ENCODE measurements around the gene SLC9A3. TPM values are rescaled to one million over a fixed set of nuclear protein-coding genes. Genes with fewer than 3 reads are reported as not detected.

The SLC9A3 gene
- total RNA-seq, 1 experiment from 2014 or later, result 0.85 TPM

DNA sequence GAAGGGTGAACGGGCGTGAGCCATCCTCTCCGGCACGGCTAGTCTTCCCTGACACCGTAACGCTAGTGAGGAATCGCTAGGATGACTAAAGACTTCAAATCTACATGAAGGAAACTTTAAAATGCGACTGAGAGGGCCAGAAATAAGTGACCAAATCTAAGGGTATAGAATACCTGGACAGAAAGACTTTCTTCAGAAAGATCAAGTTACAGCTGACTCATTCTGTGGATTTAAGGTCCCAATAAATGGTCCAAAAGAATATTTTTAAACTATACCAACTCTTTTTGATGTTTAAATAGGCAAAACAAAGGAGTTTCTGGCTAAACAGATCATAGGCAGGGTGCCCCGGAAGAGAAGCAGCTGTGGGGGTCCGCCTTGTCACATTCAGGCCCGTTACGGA is 49.0 kb upstream of the SLC9A3 start:
- no peak overlapping the region for H2AK5ac ChIP-seq (ENCODE audit: insufficient read length, low read length)
- H3K4me3 Mint-ChIP-seq, result no peak overlapping the region
- no peak overlapping the region for H3K23ac ChIP-seq (ENCODE audit: insufficient read length, low read depth, low read length)
- peaks cover 0 to 14% (median 0%) of the 10 kb centered on the region in 3 experiments; a peak in 2 of 7 replicates for H3K36me3 Mint-ChIP-seq (ENCODE audit: insufficient read depth in 1 of 3, low read depth in 3 of 3)
- no peak overlapping the region for H3K9ac ChIP-seq (ENCODE audit: extremely low read depth, insufficient read length, low read length)
- no peaks in the 10 kb centered on the region for H3K23me2 ChIP-seq (ENCODE audit: insufficient read length, low read depth, low read length, poor library complexity, severe bottlenecking)
- no peaks in the 10 kb centered on the region for H3K79me2 ChIP-seq (ENCODE audit: insufficient read depth, low read length)
- H2BK15ac ChIP-seq (ENCODE audit: low read depth, low read length), result no peak overlapping the region
- peaks cover 17 to 19% of the 10 kb centered on the region in 2 experiments for H3K9me3 Mint-ChIP-seq
- H3K27me3 ChIP-seq (ENCODE audit: insufficient read depth, low read length), result no peaks in the 10 kb centered on the region
- H3K27ac ChIP-seq (ENCODE audit: insufficient read length, low read depth, low read length), result no peak overlapping the region
- no CpG with 5 or more reads among the region's 12 CpGs for WGBS (ENCODE audit: extremely low coverage, insufficient read length, low lambda C conversion rate)
- H3T11ph ChIP-seq (ENCODE audit: low read length), result no peak overlapping the region
- no peak overlapping the region for H3K27ac Mint-ChIP-seq
- H3K56ac ChIP-seq (ENCODE audit: insufficient read length, low read depth, low read length), result no peak overlapping the region
- TF ChIP-seq, protein P1, sequence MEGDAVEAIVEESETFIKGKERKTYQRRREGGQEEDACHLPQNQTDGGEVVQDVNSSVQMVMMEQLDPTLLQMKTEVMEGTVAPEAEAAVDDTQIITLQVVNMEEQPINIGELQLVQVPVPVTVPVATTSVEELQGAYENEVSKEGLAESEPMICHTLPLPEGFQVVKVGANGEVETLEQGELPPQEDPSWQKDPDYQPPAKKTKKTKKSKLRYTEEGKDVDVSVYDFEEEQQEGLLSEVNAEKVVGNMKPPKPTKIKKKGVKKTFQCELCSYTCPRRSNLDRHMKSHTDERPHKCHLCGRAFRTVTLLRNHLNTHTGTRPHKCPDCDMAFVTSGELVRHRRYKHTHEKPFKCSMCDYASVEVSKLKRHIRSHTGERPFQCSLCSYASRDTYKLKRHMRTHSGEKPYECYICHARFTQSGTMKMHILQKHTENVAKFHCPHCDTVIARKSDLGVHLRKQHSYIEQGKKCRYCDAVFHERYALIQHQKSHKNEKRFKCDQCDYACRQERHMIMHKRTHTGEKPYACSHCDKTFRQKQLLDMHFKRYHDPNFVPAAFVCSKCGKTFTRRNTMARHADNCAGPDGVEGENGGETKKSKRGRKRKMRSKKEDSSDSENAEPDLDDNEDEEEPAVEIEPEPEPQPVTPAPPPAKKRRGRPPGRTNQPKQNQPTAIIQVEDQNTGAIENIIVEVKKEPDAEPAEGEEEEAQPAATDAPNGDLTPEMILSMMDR (conservative IDR thresholded peaks at IDR 0.05), result no peak
- no peak overlapping the region for H2BK120ac ChIP-seq (ENCODE audit: low read depth, low read length, poor library complexity, severe bottlenecking)
- no peaks in the 10 kb centered on the region for H3K79me1 ChIP-seq (ENCODE audit: insufficient read depth, low read depth, low read length, poor library complexity, severe bottlenecking)
- no peak overlapping the region for H2BK20ac ChIP-seq (ENCODE audit: low read depth, low read length, poor library complexity, severe bottlenecking)
- H4K8ac ChIP-seq (replicated peaks; ENCODE audit: insufficient read length, low read depth, low read length), result no peak overlapping the region
- no peaks in the 10 kb centered on the region for H3K4me1 ChIP-seq (ENCODE audit: insufficient read depth, low read length)
- H2BK5ac ChIP-seq (ENCODE audit: insufficient read length, low read length), result no peak overlapping the region
- H3K9me3 ChIP-seq (ENCODE audit: control insufficient read depth, low read depth, low read length), result peaks cover 4% of the 10 kb centered on the region
- peaks cover 4 to 12% of the 10 kb centered on the region in 2 experiments for H3K4me1 Mint-ChIP-seq
- no peak overlapping the region for H3K18ac ChIP-seq (ENCODE audit: insufficient read length, low read depth, low read length)
- H2AFZ ChIP-seq (ENCODE audit: low read length), result no peak overlapping the region
- no peaks in the 10 kb centered on the region for H4K20me1 ChIP-seq (ENCODE audit: control insufficient read depth, insufficient read depth, insufficient read length)
- H2BK12ac ChIP-seq (ENCODE audit: insufficient read length, low read depth, low read length), result no peak overlapping the region
- H4K5ac ChIP-seq (ENCODE audit: insufficient read length, low read depth, low read length), result no peak overlapping the region
- H4K91ac ChIP-seq (ENCODE audit: insufficient read length, low read depth, low read length), result no peak overlapping the region
- peak; percentile 12 for DNase-seq
- no peak overlapping the region for H3K14ac ChIP-seq (ENCODE audit: insufficient read depth, low read length)
- no peak overlapping the region for H3K4me2 ChIP-seq (ENCODE audit: insufficient read depth, insufficient read length, low read length)
- H3K4ac ChIP-seq (ENCODE audit: low read depth, low read length), result no peak overlapping the region
- H3K27me3 Mint-ChIP-seq (ENCODE audit: low read depth), result peaks cover 48% of the 10 kb centered on the region

Data from H9 (cell line).